IPS-20b (cell line): ENCODE data around the gene EFHC1.
"Not testable (repeated sequence)": the region's sequence is repeated elsewhere in the genome, so short reads cannot be mapped to it uniquely, and the experiment has no call there.

Experiments used
- H3K27ac ChIP-seq: one replicate; pipeline ENCODE4 v1.5.1; 2013; ENCODE audit warnings: low read length
- H3K27me3 ChIP-seq: 2 replicates; pipeline ENCODE4 v1.6.1; 2013; ENCODE audit warnings: mild to moderate bottlenecking, low read length, inconsistent platforms; ENCODE audit not compliant: insufficient read depth
- H3K36me3 ChIP-seq: 2 replicates; pipeline ENCODE4 v1.6.1; 2013; ENCODE audit warnings: low read depth, mild to moderate bottlenecking, inconsistent platforms, low read length, moderate library complexity; ENCODE audit not compliant: insufficient read depth
- H3K4me1 ChIP-seq: 2 replicates; pipeline ENCODE4 v1.6.1; 2013; ENCODE audit warnings: mild to moderate bottlenecking, control low read depth, inconsistent platforms, low read length, moderate library complexity; ENCODE audit not compliant: insufficient read depth
- H3K4me3 ChIP-seq: 2 replicates; pipeline ENCODE4 v1.5.1; 2013; ENCODE audit warnings: mild to moderate bottlenecking, low read length, inconsistent platforms
- H3K9ac ChIP-seq: 2 replicates; pipeline ENCODE4 v1.6.1; 2013; ENCODE audit warnings: low read depth, mild to moderate bottlenecking, inconsistent platforms, low read length, moderate library complexity
- H3K9me3 ChIP-seq: 2 replicates; pipeline ENCODE4 v1.6.1; 2013; ENCODE audit warnings: mild to moderate bottlenecking, low read depth, low read length, inconsistent platforms; ENCODE audit not compliant: insufficient read depth

The EFHC1 gene

GRCh38 chr6:52388119-52388518 lies 32.0 kb upstream of the EFHC1 start:
- not testable (repeated sequence) for H3K9ac ChIP-seq, H3K4me3 ChIP-seq, H3K4me1 ChIP-seq, H3K27ac ChIP-seq, H3K36me3 ChIP-seq, H3K27me3 ChIP-seq
- peaks cover 13% of the 10 kb centered on the region for H3K9me3 ChIP-seq

GRCh38 chr6:52388790-52389189 lies 31.4 kb upstream of the EFHC1 start:
- no peaks in the 10 kb centered on the region for H3K36me3 ChIP-seq
- H3K4me1 ChIP-seq = no peaks in the 10 kb centered on the region
- no peak overlapping the region for H3K27ac ChIP-seq
- H3K9me3 ChIP-seq = peaks cover 13% of the 10 kb centered on the region
- no peak overlapping the region for H3K4me3 ChIP-seq
- no peak overlapping the region for H3K9ac ChIP-seq
- H3K27me3 ChIP-seq = no peaks in the 10 kb centered on the region

GRCh38 chr6:52389264-52389625 lies 30.9 kb upstream of the EFHC1 start:
- Histone ChIP-seq H3K4me3 (no peak overlapping the region), H3K4me1 (no peaks in the 10 kb centered on the region), H3K36me3 (no peaks in the 10 kb centered on the region), H3K9me3 (peaks cover 13% of the 10 kb centered on the region), H3K27ac (no peak overlapping the region), H3K27me3 (no peaks in the 10 kb centered on the region), H3K9ac (no peak overlapping the region)

- Histone ChIP-seq H3K36me3 (no peaks in the 10 kb centered on the region), H3K27me3 (no peaks in the 10 kb centered on the region), H3K27ac (no peak overlapping the region), H3K4me1 (no peaks in the 10 kb centered on the region), H3K9me3 (peaks cover 13% of the 10 kb centered on the region), H3K9ac (no peak overlapping the region), H3K4me3 (no peak overlapping the region)
Observed at GRCh38 chr6:52389626-52390360, 30.3 kb upstream of the EFHC1 start.

GRCh38 chr6:52390361-52390727 lies 29.8 kb upstream of the EFHC1 start:
- no peak overlapping the region for H3K4me3 ChIP-seq
- H3K27me3 ChIP-seq = no peaks in the 10 kb centered on the region
- H3K9ac ChIP-seq = no peak overlapping the region
- no peaks in the 10 kb centered on the region for H3K36me3 ChIP-seq
- no peaks in the 10 kb centered on the region for H3K4me1 ChIP-seq
- no peak overlapping the region for H3K27ac ChIP-seq
- H3K9me3 ChIP-seq = peaks cover 13% of the 10 kb centered on the region

- Histone ChIP-seq H3K4me1 (no peaks in the 10 kb centered on the region), H3K27me3 (no peaks in the 10 kb centered on the region), H3K36me3 (no peaks in the 10 kb centered on the region), H3K27ac (no peak overlapping the region), H3K4me3 (no peak overlapping the region), H3K9ac (no peak overlapping the region), H3K9me3 (peaks cover 13% of the 10 kb centered on the region)
Observed at GRCh38 chr6:52391599-52391998, 28.5 kb upstream of the EFHC1 start.

GRCh38 chr6:52392944-52393343 lies 27.2 kb upstream of the EFHC1 start:
- H3K4me1 ChIP-seq = no peaks in the 10 kb centered on the region
- H3K27ac ChIP-seq = no peak overlapping the region

GRCh38 chr6:52393780-52394179 lies 26.4 kb upstream of the EFHC1 start:
- Histone ChIP-seq H3K4me1 (no peaks in the 10 kb centered on the region), H3K9ac (no peak overlapping the region), H3K27ac (no peak overlapping the region)

More at GRCh38 chr6:52392944-52393343, 27.2 kb upstream of the EFHC1 start:
- H3K27me3 ChIP-seq = no peaks in the 10 kb centered on the region
- H3K36me3 ChIP-seq = no peaks in the 10 kb centered on the region
- no peak overlapping the region for H3K9ac ChIP-seq
- H3K4me3 ChIP-seq = no peak overlapping the region
- H3K9me3 ChIP-seq = 0 out of 2 replicates have a peak, but pooled peaks cover 1% of the 10 kb centered on the region

GRCh38 chr6:52394251-52394666 lies 25.9 kb upstream of the EFHC1 start:
- Histone ChIP-seq H3K9ac (no peak overlapping the region), H3K27ac (no peak overlapping the region), H3K27me3 (no peaks in the 10 kb centered on the region), H3K4me3 (no peak overlapping the region), H3K4me1 (no peaks in the 10 kb centered on the region), H3K36me3 (no peaks in the 10 kb centered on the region), H3K9me3 (no peaks in the 10 kb centered on the region)

More at GRCh38 chr6:52393780-52394179, 26.4 kb upstream of the EFHC1 start:
- no peak overlapping the region for H3K4me3 ChIP-seq
- H3K36me3 ChIP-seq = no peaks in the 10 kb centered on the region
- no peaks in the 10 kb centered on the region for H3K9me3 ChIP-seq
- no peaks in the 10 kb centered on the region for H3K27me3 ChIP-seq

GRCh38 chr6:52395969-52396368 lies 24.2 kb upstream of the EFHC1 start:
- H3K9me3 ChIP-seq = no peaks in the 10 kb centered on the region
- H3K4me3 ChIP-seq = no peak overlapping the region
- no peaks in the 10 kb centered on the region; the same call in 1 of the 2 replicates for H3K4me1 ChIP-seq
- H3K27me3 ChIP-seq = no peaks in the 10 kb centered on the region
- H3K9ac ChIP-seq = no peak overlapping the region
- H3K36me3 ChIP-seq = no peaks in the 10 kb centered on the region
- no peak overlapping the region for H3K27ac ChIP-seq

- Histone ChIP-seq H3K4me3 (no peak overlapping the region), H3K4me1 (no peaks in the 10 kb centered on the region; the same call in 1 of the 2 replicates), H3K9ac (no peak overlapping the region), H3K27me3 (no peaks in the 10 kb centered on the region), H3K27ac (no peak overlapping the region), H3K36me3 (no peaks in the 10 kb centered on the region), H3K9me3 (no peaks in the 10 kb centered on the region)
Observed at GRCh38 chr6:52399511-52400312, 20.4 kb upstream of the EFHC1 start.
